CD4-positive, alpha-beta T cell treated with Interleukin-4 for 4 hours (primary cell): Measurements from ENCODE around the gene CEP97.
"Not testable (repeated sequence)": the region's sequence is repeated elsewhere in the genome, so short reads cannot be mapped to it uniquely, and the experiment has no call there.

Experiments
- DNase-seq: peaks from one replicate; pipeline ENCODE4 v3.0.0-alpha.2; 2020

CEP97 gene

GRCh38 chr3:101702726-101703125, 21.7 kb upstream of the CEP97 start:
- no peak for DNase-seq

- DNase-seq = no peak
Measured at GRCh38 chr3:101703169-101703568, 21.2 kb upstream of the CEP97 start.

- not testable (repeated sequence) for DNase-seq
Measured at GRCh38 chr3:101704639-101705038, 19.8 kb upstream of the CEP97 start.

- no peak for DNase-seq
Measured at GRCh38 chr3:101709126-101709525, 15.3 kb upstream of the CEP97 start.

GRCh38 chr3:101718455-101718854, 6.0 kb upstream of the CEP97 start:
- no peak for DNase-seq

- no peak for DNase-seq
Measured at GRCh38 chr3:101719604-101720185, 4.7 kb upstream of the CEP97 start.

- DNase-seq = no peak
Measured at GRCh38 chr3:101720851-101721840, 3.3 kb upstream of the CEP97 start.

GRCh38 chr3:101722394-101723173, 1.8 kb upstream of the CEP97 start:
- peak; percentile 41 for DNase-seq

GRCh38 chr3:101725194-101725889, 928 bp downstream of the CEP97 start:
- DNase-seq = peak; percentile 21

- no peak for DNase-seq
Measured at GRCh38 chr3:101725890-101726275, 1.5 kb downstream of the CEP97 start.

- DNase-seq = no peak
Measured at GRCh38 chr3:101729586-101729985, 5.2 kb downstream of the CEP97 start.

GRCh38 chr3:101730839-101731238, 6.4 kb downstream of the CEP97 start:
- DNase-seq = no peak

- DNase-seq = no peak
Measured at GRCh38 chr3:101732240-101732641, 7.8 kb downstream of the CEP97 start.

- DNase-seq = no peak
Measured at GRCh38 chr3:101735833-101736232, 11.4 kb downstream of the CEP97 start.

- not testable (repeated sequence) for DNase-seq
Measured at GRCh38 chr3:101741914-101742313, 17.5 kb downstream of the CEP97 start.

- no peak for DNase-seq
Measured at GRCh38 chr3:101744811-101745210, 20.4 kb downstream of the CEP97 start.

GRCh38 chr3:101745934-101746333, 21.5 kb downstream of the CEP97 start:
- DNase-seq = not testable (repeated sequence)

- peak; percentile 44 for DNase-seq
Measured at GRCh38 chr3:101753386-101754113, 29.1 kb downstream of the CEP97 start.

GRCh38 chr3:101758224-101758623, 33.8 kb downstream of the CEP97 start:
- DNase-seq = no peak

GRCh38 chr3:101762041-101762646, 37.7 kb downstream of the CEP97 start:
- DNase-seq = no peak

- not testable (repeated sequence) for DNase-seq
Measured at GRCh38 chr3:101777745-101778281, 53.4 kb downstream of the CEP97 start.
